SK-N-SH treated with all-trans-retinoic acid at 6 μM for 48 hours (cell line): Measurements from ENCODE around the gene PLEKHA3.

ENCODE experiments used
- ATAC-seq: fragments of 200-7000 bp; cut with Tn5 transposase; 3 replicates; pipeline ENCODE4 v1.9.1; 2020; ENCODE audit warnings: mild to moderate bottlenecking, moderate library complexity
- ARNTL ChIP-seq: fragments of 450-650 bp; formaldehyde crosslinking; IDR thresholded peaks from 2 replicates; pipeline ENCODE4 v1.5.0; 2020; ENCODE audit warnings: low read depth, mild to moderate bottlenecking, moderate library complexity, borderline replicate concordance
- CREB5 ChIP-seq: fragments of 250-450 bp; sonication (Bioruptor Pico); IDR thresholded peaks from 2 replicates; pipeline ENCODE4 v1.5.1; 2020; ENCODE audit warnings: low read depth, mild to moderate bottlenecking, moderate library complexity
- CSDC2 ChIP-seq: fragments of 250-450 bp; sonication (Bioruptor Pico); IDR thresholded peaks from 2 replicates; pipeline ENCODE4 v1.5.0; 2020; ENCODE audit warnings: mild to moderate bottlenecking, moderate library complexity
- ESRRG ChIP-seq: fragments of 250-450 bp; sonication (Bioruptor Pico); IDR thresholded peaks from 2 replicates; pipeline ENCODE4 v1.6.1; 2021; ENCODE audit warnings: mild to moderate bottlenecking
- GLIS3 ChIP-seq: fragments of 250-450 bp; sonication (Bioruptor Pico); IDR thresholded peaks from 2 replicates; pipeline ENCODE4 v1.5.0; 2020; ENCODE audit warnings: mild to moderate bottlenecking, moderate library complexity
- ISL1 ChIP-seq: fragments of 250-450 bp; sonication (Bioruptor Pico); IDR thresholded peaks from 2 replicates; pipeline ENCODE4 v2.1.2; 2022; ENCODE audit warnings: mild to moderate bottlenecking, moderate library complexity
- OSR1 ChIP-seq: fragments of 250-450 bp; sonication (Bioruptor Pico); IDR thresholded peaks from 2 replicates; pipeline ENCODE4 v1.8.0; 2022; ENCODE audit warnings: moderate library complexity, mild to moderate bottlenecking, inconsistent platforms
- PATZ1 ChIP-seq: fragments of 250-450 bp; sonication (Bioruptor Pico); IDR thresholded peaks from 2 replicates; pipeline ENCODE4 v1.8.0; 2020; ENCODE audit warnings: mild to moderate bottlenecking, moderate library complexity, borderline replicate concordance
- POU6F1 ChIP-seq: fragments of 250-450 bp; sonication (Bioruptor Pico); IDR thresholded peaks from 2 replicates; pipeline ENCODE4 v1.8.0; 2021; ENCODE audit warnings: low read depth, mild to moderate bottlenecking, moderate library complexity, borderline replicate concordance
- PPARA ChIP-seq: fragments of 250-450 bp; sonication (Bioruptor Pico); IDR thresholded peaks from 2 replicates; pipeline ENCODE4 v1.5.0; 2020; ENCODE audit warnings: mild to moderate bottlenecking, borderline replicate concordance
- RARB ChIP-seq: fragments of 250-450 bp; sonication (Bioruptor Pico); IDR thresholded peaks from 2 replicates; pipeline ENCODE4 v1.8.0; 2021; ENCODE audit warnings: mild to moderate bottlenecking, moderate library complexity
- SNAI2 ChIP-seq: fragments of 250-450 bp; sonication (Bioruptor Pico); IDR thresholded peaks from 2 replicates; pipeline ENCODE4 v1.5.0; 2020; ENCODE audit warnings: mild to moderate bottlenecking, moderate library complexity
- TCF4 ChIP-seq: fragments of 250-450 bp; sonication (Bioruptor Pico); IDR thresholded peaks from 2 replicates; pipeline ENCODE4 v1.8.0; 2021; ENCODE audit warnings: mild to moderate bottlenecking, moderate library complexity, borderline replicate concordance
- TSHZ2 ChIP-seq: fragments of 250-450 bp; sonication (Bioruptor Pico); IDR thresholded peaks from 2 replicates; pipeline ENCODE4 v1.5.0; 2020; ENCODE audit warnings: mild to moderate bottlenecking, moderate library complexity
- ZC3H10 ChIP-seq: fragments of 250-450 bp; sonication (Bioruptor Pico); IDR thresholded peaks from 2 replicates; pipeline ENCODE4 v1.5.1; 2021; ENCODE audit warnings: mild to moderate bottlenecking, moderate library complexity
- ZFP3 ChIP-seq: fragments of 250-450 bp; sonication (Bioruptor Pico); IDR thresholded peaks from 2 replicates; pipeline ENCODE4 v1.5.0; 2020; ENCODE audit warnings: mild to moderate bottlenecking, moderate library complexity
- ZFP30 ChIP-seq: fragments of 450-650 bp; formaldehyde crosslinking; IDR thresholded peaks from 2 replicates; pipeline ENCODE4 v1.5.0; 2022; ENCODE audit warnings: mild to moderate bottlenecking, moderate library complexity
- ZNF565 ChIP-seq: fragments of 450-650 bp; formaldehyde crosslinking; conservative IDR thresholded peaks from 2 replicates; pipeline ENCODE4 v1.5.0; 2020; ENCODE audit warnings: low read depth, mild to moderate bottlenecking, moderate library complexity
- ZNF70 ChIP-seq: fragments of 450-650 bp; formaldehyde crosslinking; IDR thresholded peaks from 2 replicates; pipeline ENCODE4 v1.5.0; 2020; ENCODE audit warnings: mild to moderate bottlenecking, moderate library complexity
- ZNF8 ChIP-seq: fragments of 450-650 bp; formaldehyde crosslinking; IDR thresholded peaks from 2 replicates; pipeline ENCODE4 v1.5.0; 2020; ENCODE audit warnings: mild to moderate bottlenecking, moderate library complexity
- TF ChIP-seq, protein P1 (sequence below): fragments of 250-450 bp; sonication (Bioruptor Pico); IDR thresholded peaks from 2 replicates; pipeline ENCODE4 v1.5.1; 2021; ENCODE audit warnings: mild to moderate bottlenecking, moderate library complexity

PLEKHA3 gene

DNA sequence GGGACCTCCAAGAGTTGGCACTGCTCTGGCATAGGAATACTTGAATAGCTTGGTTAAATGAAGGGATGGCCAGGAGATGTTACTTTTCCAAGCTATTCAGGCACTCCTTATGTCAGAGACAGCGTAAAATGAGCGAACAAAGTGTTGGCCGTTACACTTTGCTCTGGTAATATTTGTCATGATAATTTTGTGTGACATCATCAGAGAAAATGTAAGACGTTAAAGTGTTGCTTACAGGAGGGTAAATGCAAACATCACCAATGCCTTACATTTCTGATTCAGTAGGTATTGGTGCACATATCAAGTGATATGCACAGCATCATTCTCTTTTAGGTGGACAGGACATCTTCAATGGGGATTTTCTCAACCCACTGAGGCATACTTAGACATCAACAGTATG, 46.0 kb downstream of the PLEKHA3 start:
- no peak for ATAC-seq

DNA sequence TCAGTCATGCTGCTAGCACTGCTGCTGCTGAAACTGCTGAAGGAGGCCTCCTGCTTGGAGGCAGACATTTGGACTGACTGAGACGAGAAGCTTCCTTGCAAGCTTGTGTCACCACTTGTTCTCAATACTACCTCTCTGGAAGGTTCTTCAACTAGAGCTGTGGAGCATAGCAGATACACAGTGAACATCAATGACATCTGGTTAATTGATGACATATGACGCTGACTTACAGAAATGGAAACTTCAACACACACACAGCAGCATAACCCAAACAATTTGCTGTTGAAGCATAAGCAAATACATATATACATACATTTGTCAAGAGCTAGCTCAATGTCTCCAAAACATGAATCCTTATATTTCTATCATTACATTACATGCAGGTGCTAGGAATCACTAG, 47.3 kb downstream of the PLEKHA3 start:
- TF ChIP-seq ESRRG (CRISPR knock-in tag) (no peak), SNAI2 (CRISPR knock-in tag) (no peak), ZNF8 (CRISPR knock-in tag) (no peak), TCF4 (CRISPR knock-in tag) (no peak), RARB (no peak), POU6F1 (CRISPR knock-in tag) (no peak)
- TF ChIP-seq, protein P1, sequence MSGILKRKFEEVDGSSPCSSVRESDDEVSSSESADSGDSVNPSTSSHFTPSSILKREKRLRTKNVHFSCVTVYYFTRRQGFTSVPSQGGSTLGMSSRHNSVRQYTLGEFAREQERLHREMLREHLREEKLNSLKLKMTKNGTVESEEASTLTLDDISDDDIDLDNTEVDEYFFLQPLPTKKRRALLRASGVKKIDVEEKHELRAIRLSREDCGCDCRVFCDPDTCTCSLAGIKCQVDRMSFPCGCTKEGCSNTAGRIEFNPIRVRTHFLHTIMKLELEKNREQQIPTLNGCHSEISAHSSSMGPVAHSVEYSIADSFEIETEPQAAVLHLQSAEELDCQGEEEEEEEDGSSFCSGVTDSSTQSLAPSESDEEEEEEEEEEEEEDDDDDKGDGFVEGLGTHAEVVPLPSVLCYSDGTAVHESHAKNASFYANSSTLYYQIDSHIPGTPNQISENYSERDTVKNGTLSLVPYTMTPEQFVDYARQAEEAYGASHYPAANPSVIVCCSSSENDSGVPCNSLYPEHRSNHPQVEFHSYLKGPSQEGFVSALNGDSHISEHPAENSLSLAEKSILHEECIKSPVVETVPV (CRISPR knock-in tag), result no peak
- no peak for ATAC-seq

More for the DNA sequence above, 46.0 kb downstream of the PLEKHA3 start:
- TF ChIP-seq GLIS3 (CRISPR knock-in tag) (no peak), SNAI2 (CRISPR knock-in tag) (no peak), ZNF70 (no peak), PATZ1 (CRISPR knock-in tag) (no peak), ZNF565 (CRISPR knock-in tag) (no peak), POU6F1 (CRISPR knock-in tag) (no peak), ZFP3 (CRISPR knock-in tag) (no peak), TSHZ2 (CRISPR knock-in tag) (no peak), CSDC2 (CRISPR knock-in tag) (no peak), ARNTL (CRISPR knock-in tag) (no peak), TCF4 (CRISPR knock-in tag) (no peak), ZFP30 (CRISPR knock-in tag) (no peak), OSR1 (CRISPR knock-in tag) (no peak), ZNF8 (CRISPR knock-in tag) (no peak), ISL1 (CRISPR knock-in tag) (no peak), ESRRG (CRISPR knock-in tag) (no peak), PPARA (CRISPR knock-in tag) (no peak)
- TF ChIP-seq, protein P1 (CRISPR knock-in tag), result no peak

- ATAC-seq, result no peak
- TF ChIP-seq ZFP3 (CRISPR knock-in tag) (no peak), POU6F1 (CRISPR knock-in tag) (no peak), CREB5 (CRISPR knock-in tag) (no peak), ZC3H10 (CRISPR knock-in tag) (no peak), RARB (no peak), TCF4 (CRISPR knock-in tag) (no peak), PATZ1 (CRISPR knock-in tag) (no peak), ISL1 (CRISPR knock-in tag) (no peak), SNAI2 (CRISPR knock-in tag) (no peak), ZNF8 (CRISPR knock-in tag) (no peak)
Measured at GRCh38 chr2:178528647-178529046, 48.4 kb downstream of the PLEKHA3 start.
